CD4-positive, CD25-positive, alpha-beta regulatory T cell (primary cell): ENCODE data around the gene UBA3. TPM values are rescaled to one million over a fixed set of nuclear protein-coding genes. Genes with fewer than 3 reads are reported as not detected.
A peak's percentile ranks its signal among the peaks of the same experiment; 100 is the strongest.

Experiments used
- ATAC-seq, 2 donors: fragments of 150-1000 bp; cut with Tn5 transposase; one replicate each; pipeline ENCODE4 v1.10.0; 2021; ENCODE audit warnings: low read depth in 2 of 2, moderate number of reproducible peaks in 2 of 2, moderate library complexity in 1 of 2
- DNase-seq, 3 donors: peaks; one replicate each; pipeline versions ENCODE4 v3.0.0 to v3.0.0-alpha.2; 2012 to 2022; ENCODE audit warnings: mixed read lengths in 1 of 3
- H3K27ac ChIP-seq: one replicate; pipeline ENCODE4 v1.7.0; 2013; ENCODE audit warnings: mild to moderate bottlenecking, low read length; ENCODE audit not compliant: insufficient read depth, poor library complexity, severe bottlenecking
- H3K27me3 ChIP-seq: one replicate; pipeline ENCODE4 v1.7.0; 2013; ENCODE audit warnings: low read length; ENCODE audit not compliant: control insufficient read depth, insufficient read depth
- H3K36me3 ChIP-seq: one replicate; pipeline ENCODE4 v1.7.0; 2013; ENCODE audit warnings: mild to moderate bottlenecking, low read length, moderate library complexity; ENCODE audit not compliant: control insufficient read depth, insufficient read depth
- H3K4me1 ChIP-seq: 2 replicates; pipeline ENCODE4 v1.7.0; 2013; ENCODE audit warnings: mild to moderate bottlenecking, low read length; ENCODE audit not compliant: insufficient read depth, control insufficient read depth, poor library complexity, severe bottlenecking
- H3K4me3 ChIP-seq: one replicate; pipeline ENCODE4 v1.7.0; 2013; ENCODE audit warnings: low read depth, mild to moderate bottlenecking, low read length, moderate library complexity
- H3K9me3 ChIP-seq, 2 experiments: 1 replicate in 1 of 2; 2 replicates in 1 of 2; pipeline ENCODE4 v1.7.0; 2013; ENCODE audit warnings: low read length in 2 of 2, mild to moderate bottlenecking in 1 of 2, moderate library complexity in 1 of 2; ENCODE audit not compliant: control insufficient read depth in 2 of 2
- H3K27ac Mint-ChIP-seq, 3 donors: one replicate each; pipeline ENCODE4 v1.8.0; 2020 to 2022; ENCODE audit warnings: mild to moderate bottlenecking in 3 of 3, mixed read lengths in 3 of 3, moderate library complexity in 2 of 3
- H3K27me3 Mint-ChIP-seq: one replicate; pipeline ENCODE4 v1.8.0; 2022; ENCODE audit warnings: mild to moderate bottlenecking, mixed read lengths
- H3K36me3 Mint-ChIP-seq: one replicate; pipeline ENCODE4 v1.8.0; 2020; ENCODE audit warnings: mixed read lengths
- H3K4me1 Mint-ChIP-seq, 4 donors: one replicate each; pipeline ENCODE4 v1.8.0; 2020 to 2022; ENCODE audit warnings: mixed read lengths in 4 of 4, mild to moderate bottlenecking in 1 of 4
- H3K4me3 Mint-ChIP-seq, 4 donors: one replicate each; pipeline ENCODE4 v1.8.0; 2020 to 2022; ENCODE audit warnings: mild to moderate bottlenecking in 4 of 4, mixed read lengths in 4 of 4, moderate library complexity in 3 of 4
- H3K9me3 Mint-ChIP-seq, 7 donors: one replicate each; pipeline ENCODE4 v1.8.0; 2020 to 2022; ENCODE audit warnings: mixed read lengths in 7 of 7, mild to moderate bottlenecking in 3 of 7, moderate library complexity in 2 of 7
- polyA plus RNA-seq, 4 donors: library from polyadenylated mRNA; unstranded; fragments of 300-500 nt; fragmentation: Illumina TruSeq; gene quantifications; one replicate each; pipeline ENCODE4 v1.2.3, GENCODE V29; 2021
- total RNA-seq: library from RNA; stranded (reverse); gene quantifications from one replicate; pipeline ENCODE4 v1.2.3, GENCODE V29; 2022

The UBA3 gene
- total and polyA plus RNA-seq, 5 donors from 2014 or later, result 51.9 to 75.5 (median 62.9) TPM

- H3K36me3 Mint-ChIP-seq, result peaks cover 35% of the 10 kb centered on the region
- Histone ChIP-seq H3K36me3 (peaks cover 48% of the 10 kb centered on the region), H3K4me1 (peaks cover 38% of the 10 kb centered on the region), H3K27me3 (no peaks in the 10 kb centered on the region), H3K9me3 (no peaks in the 10 kb centered on the region), H3K27ac (peak overlapping the region; percentile 70), H3K4me3 (no peak overlapping the region)
- peaks cover 36 to 53% (median 41%) of the 10 kb centered on the region in 4 donors for H3K4me1 Mint-ChIP-seq
- peak overlapping the region in 2 of 4 donors; percentile 34 to 85 for H3K4me3 Mint-ChIP-seq
- H3K27me3 Mint-ChIP-seq, result no peaks in the 10 kb centered on the region
- no peak for DNase-seq
- H3K27ac Mint-ChIP-seq, result peak overlapping the region; percentile 82 to 96 (median 89)
- no peak for ATAC-seq
- peaks cover 0 to 3% (median 0%) of the 10 kb centered on the region in 7 donors for H3K9me3 Mint-ChIP-seq
Measured at GRCh38 chr3:69059688-69060087, 20.5 kb downstream of the UBA3 start.

GRCh38 chr3:69058947-69059224, 21.3 kb downstream of the UBA3 start:
- Mint-ChIP-seq H3K27ac (peak overlapping the region; percentile 82 to 96 (median 89)), H3K27me3 (no peaks in the 10 kb centered on the region), H3K4me3 (peak overlapping the region in 3 of 4 donors; percentile 2 to 56 (median 13)), H3K9me3 (peaks cover 0 to 3% (median 0%) of the 10 kb centered on the region in 7 donors), H3K4me1 (peaks cover 30 to 45% (median 34%) of the 10 kb centered on the region in 4 donors), H3K36me3 (peaks cover 35% of the 10 kb centered on the region)
- Histone ChIP-seq H3K4me1 (peaks cover 30% of the 10 kb centered on the region), H3K9me3 (no peaks in the 10 kb centered on the region), H3K4me3 (peak overlapping the region; percentile 72), H3K36me3 (peaks cover 50% of the 10 kb centered on the region), H3K27ac (peak overlapping the region; percentile 70), H3K27me3 (no peaks in the 10 kb centered on the region)
- DNase-seq, result no peak
- ATAC-seq, result no peak

- H3K4me3 ChIP-seq, result peak overlapping the region; percentile 72
- H3K4me1 Mint-ChIP-seq, result peaks cover 27 to 40% (median 30%) of the 10 kb centered on the region in 4 donors
- H3K4me1 ChIP-seq, result peaks cover 25% of the 10 kb centered on the region
- peaks cover 50% of the 10 kb centered on the region for H3K36me3 ChIP-seq
- H3K9me3 ChIP-seq, result no peaks in the 10 kb centered on the region
- ATAC-seq (peak; percentile 95), DNase-seq (peak in 2 of 3 donors; percentile 44 to 76)
- H3K27ac ChIP-seq, result peak overlapping the region; percentile 70
- H3K27me3 Mint-ChIP-seq, result no peaks in the 10 kb centered on the region
- H3K4me3 Mint-ChIP-seq, result peak overlapping the region; percentile 13 to 56 (median 44)
- peak overlapping the region; percentile 82 to 96 (median 89) for H3K27ac Mint-ChIP-seq
- peaks cover 35% of the 10 kb centered on the region for H3K36me3 Mint-ChIP-seq
- peaks cover 0 to 3% (median 0%) of the 10 kb centered on the region in 7 donors for H3K9me3 Mint-ChIP-seq
- no peaks in the 10 kb centered on the region for H3K27me3 ChIP-seq
Measured at GRCh38 chr3:69058180-69058946, 21.8 kb downstream of the UBA3 start.

- Mint-ChIP-seq H3K27me3 (no peaks in the 10 kb centered on the region), H3K9me3 (no peaks in the 10 kb centered on the region), H3K4me1 (peaks cover 26 to 58% (median 39%) of the 10 kb centered on the region in 4 donors), H3K27ac (peak overlapping the region; percentile 93 to 99 (median 98)), H3K4me3 (peak overlapping the region; percentile 95 to 99 (median 99)), H3K36me3 (peaks cover 20% of the 10 kb centered on the region)
- peak overlapping the region; percentile 97 for H3K27ac ChIP-seq
- H3K9me3 ChIP-seq, result no peaks in the 10 kb centered on the region
- ATAC-seq (peak in 1 of 2 donors; percentile 2), DNase-seq (no peak)
- no peaks in the 10 kb centered on the region for H3K27me3 ChIP-seq
- peak overlapping the region; percentile 92 for H3K4me3 ChIP-seq
- peaks cover 34% of the 10 kb centered on the region for H3K4me1 ChIP-seq
- peaks cover 28% of the 10 kb centered on the region for H3K36me3 ChIP-seq
Measured at GRCh38 chr3:69052472-69052898, 27.7 kb downstream of the UBA3 start.

GRCh38 chr3:69051756-69052471, 28.3 kb downstream of the UBA3 start, which contains the start of gene TMF1:
TSS of gene TMF1 (minus strand) at chr3:69052333. CDS start at chr3:69052086, 247 bp downstream.
- no peaks in the 10 kb centered on the region for H3K9me3 ChIP-seq
- Mint-ChIP-seq H3K4me1 (peaks cover 25 to 57% (median 39%) of the 10 kb centered on the region in 4 donors), H3K27ac (peak within 1 kb of the TSS; percentile 93 to 99 (median 98)), H3K36me3 (peaks cover 23% of the 10 kb centered on the region), H3K27me3 (no peaks in the 10 kb centered on the region), H3K4me3 (peak within 1 kb of the TSS; percentile 95 to 99 (median 99)), H3K9me3 (no peaks in the 10 kb centered on the region)
- ATAC-seq (peak; percentile 92 to 93), DNase-seq (peak; percentile 98 to 100 (median 98))
- H3K27me3 ChIP-seq, result no peaks in the 10 kb centered on the region
- peak within 1 kb of the TSS; percentile 97 for H3K27ac ChIP-seq
- H3K4me1 ChIP-seq, result peaks cover 34% of the 10 kb centered on the region
- H3K4me3 ChIP-seq, result peak within 1 kb of the TSS; percentile 92
- H3K36me3 ChIP-seq, result peaks cover 34% of the 10 kb centered on the region

- Mint-ChIP-seq H3K4me3 (peak overlapping the region; percentile 48 to 99 (median 90)), H3K36me3 (peaks cover 23% of the 10 kb centered on the region), H3K4me1 (peaks cover 37 to 62% (median 50%) of the 10 kb centered on the region in 4 donors), H3K27me3 (no peaks in the 10 kb centered on the region), H3K27ac (no peak overlapping the region), H3K9me3 (no peaks in the 10 kb centered on the region)
- Histone ChIP-seq H3K27me3 (no peaks in the 10 kb centered on the region), H3K4me3 (peak overlapping the region; percentile 14), H3K27ac (no peak overlapping the region), H3K4me1 (peaks cover 34% of the 10 kb centered on the region), H3K36me3 (peaks cover 38% of the 10 kb centered on the region), H3K9me3 (no peaks in the 10 kb centered on the region)
- ATAC-seq (no peak), DNase-seq (no peak)
Measured at GRCh38 chr3:69048990-69049389, 31.2 kb downstream of the UBA3 start.

GRCh38 chr3:69044608-69045007, 35.6 kb downstream of the UBA3 start:
- H3K9me3 Mint-ChIP-seq, result no peaks in the 10 kb centered on the region
- Histone ChIP-seq H3K36me3 (peaks cover 70% of the 10 kb centered on the region), H3K4me3 (no peak overlapping the region), H3K27ac (no peak overlapping the region), H3K4me1 (peaks cover 15% of the 10 kb centered on the region), H3K9me3 (no peaks in the 10 kb centered on the region), H3K27me3 (no peaks in the 10 kb centered on the region)
- no peak for ATAC-seq
- peak overlapping the region in 2 of 3 donors; percentile 42 to 65 for H3K27ac Mint-ChIP-seq
- peaks cover 32 to 39% (median 36%) of the 10 kb centered on the region in 4 donors for H3K4me1 Mint-ChIP-seq
- H3K27me3 Mint-ChIP-seq, result no peaks in the 10 kb centered on the region
- H3K4me3 Mint-ChIP-seq, result peak overlapping the region in 1 of 4 donors; percentile 27
- peaks cover 36% of the 10 kb centered on the region for H3K36me3 Mint-ChIP-seq
- no peak for DNase-seq
